ENCODE results near the gene DPP10. TPM values are rescaled to one million over a fixed set of nuclear protein-coding genes. Genes with fewer than 3 reads are reported as not detected.

The DPP10 gene
- total and polyA plus RNA-seq, 4 experiments from 2014 or later = not detected

DNA sequence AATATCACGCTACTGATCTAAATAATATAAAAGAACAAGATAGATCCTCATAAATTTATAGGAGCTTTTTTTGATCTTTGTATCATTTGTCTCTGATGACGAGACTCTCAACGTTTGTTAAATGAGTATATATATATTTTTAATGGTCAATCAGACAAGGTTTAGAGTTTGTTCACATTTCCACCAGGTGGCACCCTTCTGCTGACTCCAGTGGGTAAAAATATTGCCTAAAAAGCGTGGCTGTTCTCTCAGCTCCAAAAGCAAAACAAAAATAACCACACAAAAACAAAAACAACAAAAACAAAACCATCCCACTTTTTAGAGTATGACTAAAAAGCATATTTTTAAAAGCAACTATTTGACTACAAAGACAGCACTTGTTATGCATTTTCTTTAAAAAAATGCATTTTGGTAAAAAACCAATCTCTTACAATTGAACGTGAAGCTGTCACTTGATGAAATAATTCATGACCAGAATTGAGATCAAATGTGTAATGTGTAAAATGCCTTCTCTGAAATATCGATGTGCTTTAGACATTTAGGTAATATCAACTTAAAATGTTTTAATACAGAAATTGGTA is 723.2 kb downstream of the DPP10 start:
- ChIA-PET POLR2A (ENCODE audit: partially characterized antibody) (no interaction called here), CTCF (ENCODE audit: partially characterized antibody) (no interaction called here)
- Histone ChIP-seq H3K27me3 (ENCODE audit: insufficient read depth, low read length) (no peaks in the 10 kb centered on the region), H3K36me3 (ENCODE audit: insufficient read depth, low read length) (no peaks in the 10 kb centered on the region), H3K27ac (ENCODE audit: low read depth, low read length) (no peak overlapping the region), H3K9me3 (ENCODE audit: control insufficient read depth in 1 of 2, low read length in 2 of 2) (no peaks in the 10 kb centered on the region), H3K4me3 (ENCODE audit: low read length in 2 of 2) (no peak overlapping the region), H3K4me1 (ENCODE audit: insufficient read depth, low read length) (no peaks in the 10 kb centered on the region)
- Mint-ChIP-seq H3K4me1 (peaks cover 0 to 10% (median 3%) of the 10 kb centered on the region in 4 donors), H3K36me3 (no peaks in the 10 kb centered on the region), H3K27ac (no peak overlapping the region), H3K27me3 (peaks cover 9 to 17% of the 10 kb centered on the region in 2 donors), H3K4me3 (no peak overlapping the region), H3K9me3 (peaks cover 0 to 17% (median 4%) of the 10 kb centered on the region in 8 donors)
- no peak for DNase-seq
- intact Hi-C loops (cut with micrococcal nuclease) = no loop called here

DNA sequence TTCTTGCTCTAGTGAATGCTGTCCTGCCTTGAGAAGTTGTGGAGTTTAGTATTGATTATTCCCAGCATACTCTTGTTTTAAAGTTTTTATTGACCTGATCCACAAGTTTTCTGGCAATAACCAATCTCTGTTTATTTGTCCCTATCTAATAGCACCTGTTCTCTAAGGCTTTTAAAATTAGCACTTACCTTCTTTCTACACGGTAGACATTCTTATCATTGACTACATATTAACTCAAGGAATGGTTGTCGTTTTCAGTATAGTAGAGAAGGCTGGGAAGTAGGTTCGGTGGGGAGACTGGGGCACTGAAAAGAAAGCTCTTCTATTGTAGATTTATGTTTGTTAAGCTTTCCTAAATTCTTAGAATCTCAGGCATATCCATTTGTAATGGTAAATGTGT is 726.0 kb downstream of the DPP10 start:
- H3K27me3 Mint-ChIP-seq = peaks cover under 1 to 2% of the 10 kb centered on the region in 2 donors
- no peak overlapping the region for H3K27ac Mint-ChIP-seq
- H3K27ac ChIP-seq (ENCODE audit: low read depth, low read length) = no peak overlapping the region
- H3K4me1 ChIP-seq (ENCODE audit: insufficient read depth, low read length) = no peaks in the 10 kb centered on the region
- DNase-seq = no peak
- peaks cover 0 to 7% (median 3%) of the 10 kb centered on the region in 8 donors for H3K9me3 Mint-ChIP-seq
- H3K4me1 Mint-ChIP-seq = no peaks in the 10 kb centered on the region
- no peak overlapping the region for H3K4me3 ChIP-seq (ENCODE audit: low read length in 2 of 2)
- intact Hi-C loops (cut with micrococcal nuclease) = no loop called here
- H3K4me3 Mint-ChIP-seq = no peak overlapping the region
- ChIA-PET CTCF (ENCODE audit: partially characterized antibody) (no interaction called here), POLR2A (ENCODE audit: partially characterized antibody) (no interaction called here)
- no peaks in the 10 kb centered on the region for H3K9me3 ChIP-seq (ENCODE audit: control insufficient read depth in 1 of 2, low read length in 2 of 2)
- H3K36me3 Mint-ChIP-seq = no peaks in the 10 kb centered on the region
- H3K27me3 ChIP-seq (ENCODE audit: insufficient read depth, low read length) = no peaks in the 10 kb centered on the region
- H3K36me3 ChIP-seq (ENCODE audit: insufficient read depth, low read length) = no peaks in the 10 kb centered on the region

DNA sequence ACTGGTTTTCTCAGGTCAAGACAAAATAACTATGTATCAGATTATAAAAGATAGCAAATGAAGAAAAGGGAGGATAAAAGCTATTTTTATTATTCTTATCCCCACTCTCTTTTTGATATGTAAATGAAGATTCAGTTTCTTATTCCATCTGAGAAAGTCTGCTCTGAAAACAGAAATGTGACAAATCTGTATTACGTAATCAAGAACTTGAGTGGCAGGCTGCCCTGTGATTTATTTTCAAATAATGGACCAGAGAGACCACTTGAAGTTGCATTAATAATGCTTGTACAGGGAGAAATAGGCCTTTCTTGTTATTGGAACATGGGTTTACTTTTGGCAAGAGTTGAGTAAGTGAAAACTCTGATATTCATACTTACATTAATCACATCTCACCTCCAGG is 727.4 kb downstream of the DPP10 start:
- Histone ChIP-seq H3K4me1 (ENCODE audit: insufficient read depth, low read length) (no peaks in the 10 kb centered on the region), H3K9me3 (ENCODE audit: control insufficient read depth in 1 of 2, low read length in 2 of 2) (no peaks in the 10 kb centered on the region), H3K36me3 (ENCODE audit: insufficient read depth, low read length) (no peaks in the 10 kb centered on the region), H3K27ac (ENCODE audit: low read depth, low read length) (no peak overlapping the region), H3K4me3 (ENCODE audit: low read length in 2 of 2) (no peak overlapping the region), H3K27me3 (ENCODE audit: insufficient read depth, low read length) (no peaks in the 10 kb centered on the region)
- peaks cover 0 to 5% (median 2%) of the 10 kb centered on the region in 8 donors for H3K9me3 Mint-ChIP-seq
- H3K36me3 Mint-ChIP-seq = no peaks in the 10 kb centered on the region
- intact Hi-C loops (cut with micrococcal nuclease) = no loop called here
- H3K4me1 Mint-ChIP-seq = no peaks in the 10 kb centered on the region
- ChIA-PET CTCF (ENCODE audit: partially characterized antibody) (no interaction called here), POLR2A (ENCODE audit: partially characterized antibody) (no interaction called here)
- H3K4me3 Mint-ChIP-seq = no peak overlapping the region
- H3K27me3 Mint-ChIP-seq = no peaks in the 10 kb centered on the region
- no peak overlapping the region for H3K27ac Mint-ChIP-seq
- no peak for DNase-seq

DNA sequence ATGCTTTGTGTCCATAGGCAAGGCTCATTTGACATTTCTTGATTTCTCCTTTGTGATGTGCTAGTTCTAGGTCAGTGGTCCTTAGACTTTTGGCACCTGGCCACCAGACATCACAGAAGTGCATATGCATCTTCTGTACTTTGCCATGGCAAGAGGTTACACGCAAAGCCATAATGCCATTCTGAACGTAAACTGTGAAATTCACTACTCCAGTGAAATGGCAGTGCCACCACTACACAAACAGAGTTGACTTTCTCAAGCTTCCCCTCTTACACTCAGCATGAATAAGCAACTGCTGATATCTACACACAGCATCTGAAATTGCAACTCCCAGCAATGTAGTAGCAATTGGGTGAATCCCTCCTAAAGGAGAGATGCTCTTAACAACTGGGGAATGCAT is 729.3 kb downstream of the DPP10 start:
- ChIA-PET CTCF (ENCODE audit: partially characterized antibody) (no interaction called here), POLR2A (ENCODE audit: partially characterized antibody) (no interaction called here)
- no peaks in the 10 kb centered on the region for H3K27me3 ChIP-seq (ENCODE audit: insufficient read depth, low read length)
- H3K4me3 Mint-ChIP-seq = no peak overlapping the region
- H3K27ac ChIP-seq (ENCODE audit: low read depth, low read length) = no peak overlapping the region
- no peak for DNase-seq
- no peaks in the 10 kb centered on the region for H3K36me3 ChIP-seq (ENCODE audit: insufficient read depth, low read length)
- peaks cover 0 to 5% (median 2%) of the 10 kb centered on the region in 8 donors for H3K9me3 Mint-ChIP-seq
- no peaks in the 10 kb centered on the region for H3K4me1 Mint-ChIP-seq
- no peaks in the 10 kb centered on the region for H3K4me1 ChIP-seq (ENCODE audit: insufficient read depth, low read length)
- H3K9me3 ChIP-seq (ENCODE audit: control insufficient read depth in 1 of 2, low read length in 2 of 2) = no peaks in the 10 kb centered on the region
- H3K4me3 ChIP-seq (ENCODE audit: low read length in 2 of 2) = no peak overlapping the region
- intact Hi-C loops (cut with micrococcal nuclease) = no loop called here
- no peak overlapping the region for H3K27ac Mint-ChIP-seq
- no peaks in the 10 kb centered on the region for H3K36me3 Mint-ChIP-seq
- H3K27me3 Mint-ChIP-seq = no peaks in the 10 kb centered on the region

DNA sequence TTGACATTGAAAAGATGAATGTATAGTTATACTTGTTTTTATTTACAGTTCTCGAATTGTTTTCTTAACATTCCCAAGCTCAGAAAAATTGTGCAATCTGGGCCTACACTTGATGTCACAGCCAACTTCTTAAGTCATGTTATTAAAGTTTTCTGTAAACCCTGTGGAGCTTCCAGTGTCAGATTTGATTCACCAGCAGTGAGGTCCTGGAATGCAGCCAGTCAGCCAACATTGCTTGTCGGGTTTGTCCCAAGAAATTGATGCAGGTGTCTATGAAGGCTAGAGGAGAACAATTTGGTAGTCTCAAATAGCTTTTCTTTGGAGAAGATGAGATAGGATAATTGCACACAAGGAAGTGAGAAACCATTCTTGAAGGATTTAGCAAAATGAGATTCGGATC is 732.2 kb downstream of the DPP10 start:
- Mint-ChIP-seq H3K27me3 (no peaks in the 10 kb centered on the region), H3K36me3 (no peaks in the 10 kb centered on the region), H3K4me1 (no peaks in the 10 kb centered on the region), H3K4me3 (no peak overlapping the region), H3K9me3 (peaks cover 0 to 5% (median 3%) of the 10 kb centered on the region in 8 donors), H3K27ac (no peak overlapping the region)
- Histone ChIP-seq H3K9me3 (ENCODE audit: control insufficient read depth in 1 of 2, low read length in 2 of 2) (no peaks in the 10 kb centered on the region), H3K4me3 (ENCODE audit: low read length in 2 of 2) (no peak overlapping the region), H3K27me3 (ENCODE audit: insufficient read depth, low read length) (no peaks in the 10 kb centered on the region), H3K36me3 (ENCODE audit: insufficient read depth, low read length) (no peaks in the 10 kb centered on the region), H3K27ac (ENCODE audit: low read depth, low read length) (no peak overlapping the region), H3K4me1 (ENCODE audit: insufficient read depth, low read length) (no peaks in the 10 kb centered on the region)
- CTCF ChIA-PET (ENCODE audit: partially characterized antibody) = no interaction called here
- POLR2A ChIA-PET (ENCODE audit: partially characterized antibody) = no interaction called here
- intact Hi-C loops (cut with micrococcal nuclease) = no loop called here
- no peak for DNase-seq

DNA sequence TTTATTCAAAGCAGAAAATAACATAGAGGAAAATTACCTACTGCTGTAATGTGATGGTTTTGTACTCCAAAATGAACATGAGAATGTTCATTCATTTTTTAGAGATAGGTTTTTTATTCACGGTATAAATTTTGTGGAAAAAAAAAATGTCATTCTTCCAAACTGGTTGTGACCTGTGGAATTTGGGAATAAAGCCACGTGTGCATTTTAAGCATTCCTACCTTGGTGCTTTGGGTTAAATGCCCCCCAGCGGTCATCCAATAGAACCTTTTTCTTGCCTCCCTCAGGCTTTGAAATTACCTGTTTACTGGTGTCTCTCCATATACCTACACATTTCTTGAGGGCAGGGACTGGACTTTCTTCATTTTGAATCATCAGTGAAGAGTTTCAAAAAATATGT is 740.7 kb downstream of the DPP10 start:
- Histone ChIP-seq H3K27me3 (ENCODE audit: insufficient read depth, low read length) (no peaks in the 10 kb centered on the region), H3K36me3 (ENCODE audit: insufficient read depth, low read length) (no peaks in the 10 kb centered on the region), H3K4me3 (ENCODE audit: low read length in 2 of 2) (no peak overlapping the region), H3K27ac (ENCODE audit: low read depth, low read length) (no peak overlapping the region), H3K9me3 (ENCODE audit: control insufficient read depth in 1 of 2, low read length in 2 of 2) (no peaks in the 10 kb centered on the region), H3K4me1 (ENCODE audit: insufficient read depth, low read length) (no peaks in the 10 kb centered on the region)
- DNase-seq = no peak
- H3K4me3 Mint-ChIP-seq = no peak overlapping the region
- no peaks in the 10 kb centered on the region for H3K36me3 Mint-ChIP-seq
- no peaks in the 10 kb centered on the region for H3K4me1 Mint-ChIP-seq
- intact Hi-C loops (cut with micrococcal nuclease) = no loop called here
- no peak overlapping the region for H3K27ac Mint-ChIP-seq
- ChIA-PET CTCF (ENCODE audit: partially characterized antibody) (no interaction called here), POLR2A (ENCODE audit: partially characterized antibody) (no interaction called here)
- peaks cover 2 to 21% (median 10%) of the 10 kb centered on the region in 8 donors for H3K9me3 Mint-ChIP-seq
- no peaks in the 10 kb centered on the region for H3K27me3 Mint-ChIP-seq

DNA sequence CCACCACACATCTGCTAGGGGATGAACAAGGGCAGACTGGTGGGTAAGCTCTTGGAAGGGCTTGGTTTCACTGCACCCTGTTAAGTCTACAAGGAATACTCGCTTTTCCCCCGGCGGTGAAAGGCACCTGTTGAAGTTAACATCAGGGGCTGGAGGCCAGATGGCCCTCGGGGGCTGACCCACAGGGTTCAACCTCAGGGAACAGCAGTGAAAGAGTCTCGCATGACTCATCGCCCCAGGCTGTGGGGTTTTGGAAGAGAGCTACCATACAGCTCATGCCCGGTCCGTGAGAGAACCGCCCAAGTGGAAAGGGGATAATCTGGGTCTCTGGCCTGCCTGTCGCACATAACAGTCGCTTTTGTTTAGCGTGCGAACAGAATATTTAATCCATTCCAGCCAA is 748.0 kb downstream of the DPP10 start:
- Mint-ChIP-seq H3K4me1 (no peaks in the 10 kb centered on the region), H3K27me3 (no peaks in the 10 kb centered on the region)

GRCh38 chr2:115194623-115195022 is 752.2 kb downstream of the DPP10 start:
- Histone ChIP-seq H3K4me3 (ENCODE audit: low read length in 2 of 2) (no peak overlapping the region), H3K4me1 (ENCODE audit: insufficient read depth, low read length) (no peaks in the 10 kb centered on the region), H3K27ac (ENCODE audit: low read depth, low read length) (no peak overlapping the region), H3K27me3 (ENCODE audit: insufficient read depth, low read length) (no peaks in the 10 kb centered on the region), H3K36me3 (ENCODE audit: insufficient read depth, low read length) (no peaks in the 10 kb centered on the region), H3K9me3 (ENCODE audit: control insufficient read depth in 1 of 2, low read length in 2 of 2) (no peaks in the 10 kb centered on the region)
- Mint-ChIP-seq H3K4me1 (no peaks in the 10 kb centered on the region), H3K27me3 (no peaks in the 10 kb centered on the region), H3K9me3 (peaks cover 2 to 13% (median 6%) of the 10 kb centered on the region in 8 donors), H3K27ac (no peak overlapping the region), H3K36me3 (no peaks in the 10 kb centered on the region), H3K4me3 (no peak overlapping the region)
- intact Hi-C loops (cut with micrococcal nuclease) = no loop called here
- DNase-seq = no peak
- POLR2A ChIA-PET (ENCODE audit: partially characterized antibody) = no interaction called here
- CTCF ChIA-PET (ENCODE audit: partially characterized antibody) = no interaction called here

More for the DNA sequence above, 748.0 kb downstream of the DPP10 start:
- Mint-ChIP-seq H3K4me3 (no peak overlapping the region), H3K36me3 (no peaks in the 10 kb centered on the region), H3K27ac (no peak overlapping the region), H3K9me3 (peaks cover 6 to 27% (median 12%) of the 10 kb centered on the region in 8 donors)
- ChIA-PET POLR2A (ENCODE audit: partially characterized antibody) (no interaction called here), CTCF (ENCODE audit: partially characterized antibody) (no interaction called here)
- Histone ChIP-seq H3K27me3 (ENCODE audit: insufficient read depth, low read length) (no peaks in the 10 kb centered on the region), H3K4me1 (ENCODE audit: insufficient read depth, low read length) (no peaks in the 10 kb centered on the region), H3K36me3 (ENCODE audit: insufficient read depth, low read length) (no peaks in the 10 kb centered on the region), H3K27ac (ENCODE audit: low read depth, low read length) (no peak overlapping the region), H3K9me3 (ENCODE audit: control insufficient read depth in 1 of 2, low read length in 2 of 2) (no peaks in the 10 kb centered on the region), H3K4me3 (ENCODE audit: low read length in 2 of 2) (no peak overlapping the region)
- no peak for DNase-seq
- intact Hi-C loops (cut with micrococcal nuclease) = no loop called here

All from CD4-positive, alpha-beta memory T cell (primary cell).